ENCODE measurements around the gene ANKRD63.
A peak's percentile ranks its signal among the peaks of the same experiment; 100 is the strongest.

The ANKRD63 gene

DNA sequence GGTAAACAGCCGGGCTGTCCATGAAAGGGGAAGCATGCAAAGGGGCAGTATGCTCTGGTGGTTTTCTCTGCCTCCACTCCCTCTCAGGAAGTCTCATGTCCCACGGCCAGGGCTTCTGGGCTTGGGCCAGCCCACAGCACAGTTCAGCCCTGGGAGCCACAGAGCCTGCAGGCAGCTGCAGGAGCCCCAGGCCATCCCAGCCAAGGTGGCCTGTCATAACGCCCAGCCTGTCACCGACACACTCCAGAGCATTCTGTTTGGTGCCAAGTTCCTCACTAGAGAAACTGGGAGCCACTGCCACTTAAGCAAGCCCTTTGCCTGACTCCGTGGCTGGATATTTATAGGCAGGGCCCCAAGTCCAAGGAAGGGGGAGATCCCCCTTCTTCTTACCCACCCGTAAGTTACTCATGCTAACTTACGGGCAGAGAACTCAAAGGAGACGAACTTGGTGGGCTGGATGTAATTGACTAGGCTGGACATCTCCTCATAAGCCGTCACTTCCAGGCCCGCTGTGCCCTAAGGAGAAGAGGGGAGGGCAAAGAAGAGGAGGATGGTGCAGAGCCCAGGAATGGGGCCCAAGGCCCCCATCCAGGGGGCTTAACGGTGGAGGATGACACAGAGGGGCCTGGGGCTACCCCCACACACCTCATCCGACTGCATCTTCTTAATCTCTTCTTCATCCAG, 13.2 kb upstream of the ANKRD63 start:
- H3K36me3 ChIP-seq (ENCODE audit: low read depth): no peaks in the 10 kb centered on the region
- H3K9me3 ChIP-seq (ENCODE audit: severe bottlenecking): peaks cover 4% of the 10 kb centered on the region
- H3K27me3 ChIP-seq (ENCODE audit: insufficient read depth, poor library complexity, severe bottlenecking): no peaks in the 10 kb centered on the region
- no peak overlapping the region for H3K27ac ChIP-seq (ENCODE audit: poor library complexity, severe bottlenecking)
- H3K4me1 ChIP-seq (ENCODE audit: insufficient read depth, poor library complexity, severe bottlenecking): no peaks in the 10 kb centered on the region
- no peak overlapping the region for H3K4me3 ChIP-seq (ENCODE audit: severe bottlenecking)
- TF ChIP-seq, protein P1, sequence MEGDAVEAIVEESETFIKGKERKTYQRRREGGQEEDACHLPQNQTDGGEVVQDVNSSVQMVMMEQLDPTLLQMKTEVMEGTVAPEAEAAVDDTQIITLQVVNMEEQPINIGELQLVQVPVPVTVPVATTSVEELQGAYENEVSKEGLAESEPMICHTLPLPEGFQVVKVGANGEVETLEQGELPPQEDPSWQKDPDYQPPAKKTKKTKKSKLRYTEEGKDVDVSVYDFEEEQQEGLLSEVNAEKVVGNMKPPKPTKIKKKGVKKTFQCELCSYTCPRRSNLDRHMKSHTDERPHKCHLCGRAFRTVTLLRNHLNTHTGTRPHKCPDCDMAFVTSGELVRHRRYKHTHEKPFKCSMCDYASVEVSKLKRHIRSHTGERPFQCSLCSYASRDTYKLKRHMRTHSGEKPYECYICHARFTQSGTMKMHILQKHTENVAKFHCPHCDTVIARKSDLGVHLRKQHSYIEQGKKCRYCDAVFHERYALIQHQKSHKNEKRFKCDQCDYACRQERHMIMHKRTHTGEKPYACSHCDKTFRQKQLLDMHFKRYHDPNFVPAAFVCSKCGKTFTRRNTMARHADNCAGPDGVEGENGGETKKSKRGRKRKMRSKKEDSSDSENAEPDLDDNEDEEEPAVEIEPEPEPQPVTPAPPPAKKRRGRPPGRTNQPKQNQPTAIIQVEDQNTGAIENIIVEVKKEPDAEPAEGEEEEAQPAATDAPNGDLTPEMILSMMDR (IDR thresholded peaks at IDR 0.05; ENCODE audit: poor library complexity, severe bottlenecking): no peak
- ATAC-seq (ENCODE audit: low read depth) (no peak), DNase-seq (ENCODE audit: low spot score) (peak; percentile 65)

DNA sequence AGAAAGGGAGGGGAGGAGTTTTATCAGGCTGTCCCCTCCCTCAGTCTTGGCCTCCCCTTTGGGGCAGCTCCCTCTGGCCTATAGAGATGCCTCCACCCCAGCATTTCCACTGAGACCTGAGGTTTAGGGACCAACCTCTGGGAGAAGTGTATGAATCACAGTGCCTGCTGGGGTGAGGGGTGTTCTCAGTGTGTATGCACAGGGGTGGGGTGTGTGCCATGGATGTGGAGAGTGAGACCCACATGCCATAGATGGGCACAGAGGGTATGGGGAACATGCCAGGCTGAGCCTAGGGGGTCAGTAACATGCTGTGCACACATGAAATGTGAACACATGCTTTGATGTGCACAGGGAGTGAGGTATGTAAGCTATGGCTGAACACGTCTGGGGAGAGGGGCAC, 12.4 kb upstream of the ANKRD63 start:
- TF ChIP-seq, protein P1 (IDR thresholded peaks at IDR 0.05; ENCODE audit: poor library complexity, severe bottlenecking): no peak
- H3K9me3 ChIP-seq (ENCODE audit: severe bottlenecking): peaks cover 4% of the 10 kb centered on the region
- no peak overlapping the region for H3K27ac ChIP-seq (ENCODE audit: poor library complexity, severe bottlenecking)
- ATAC-seq (ENCODE audit: low read depth): no peak
- no peaks in the 10 kb centered on the region for H3K4me1 ChIP-seq (ENCODE audit: insufficient read depth, poor library complexity, severe bottlenecking)
- H3K4me3 ChIP-seq (ENCODE audit: severe bottlenecking): no peak overlapping the region
- H3K27me3 ChIP-seq (ENCODE audit: insufficient read depth, poor library complexity, severe bottlenecking): no peaks in the 10 kb centered on the region
- peak; percentile 62 for DNase-seq (ENCODE audit: low spot score)
- no peaks in the 10 kb centered on the region for H3K36me3 ChIP-seq (ENCODE audit: low read depth)

DNA sequence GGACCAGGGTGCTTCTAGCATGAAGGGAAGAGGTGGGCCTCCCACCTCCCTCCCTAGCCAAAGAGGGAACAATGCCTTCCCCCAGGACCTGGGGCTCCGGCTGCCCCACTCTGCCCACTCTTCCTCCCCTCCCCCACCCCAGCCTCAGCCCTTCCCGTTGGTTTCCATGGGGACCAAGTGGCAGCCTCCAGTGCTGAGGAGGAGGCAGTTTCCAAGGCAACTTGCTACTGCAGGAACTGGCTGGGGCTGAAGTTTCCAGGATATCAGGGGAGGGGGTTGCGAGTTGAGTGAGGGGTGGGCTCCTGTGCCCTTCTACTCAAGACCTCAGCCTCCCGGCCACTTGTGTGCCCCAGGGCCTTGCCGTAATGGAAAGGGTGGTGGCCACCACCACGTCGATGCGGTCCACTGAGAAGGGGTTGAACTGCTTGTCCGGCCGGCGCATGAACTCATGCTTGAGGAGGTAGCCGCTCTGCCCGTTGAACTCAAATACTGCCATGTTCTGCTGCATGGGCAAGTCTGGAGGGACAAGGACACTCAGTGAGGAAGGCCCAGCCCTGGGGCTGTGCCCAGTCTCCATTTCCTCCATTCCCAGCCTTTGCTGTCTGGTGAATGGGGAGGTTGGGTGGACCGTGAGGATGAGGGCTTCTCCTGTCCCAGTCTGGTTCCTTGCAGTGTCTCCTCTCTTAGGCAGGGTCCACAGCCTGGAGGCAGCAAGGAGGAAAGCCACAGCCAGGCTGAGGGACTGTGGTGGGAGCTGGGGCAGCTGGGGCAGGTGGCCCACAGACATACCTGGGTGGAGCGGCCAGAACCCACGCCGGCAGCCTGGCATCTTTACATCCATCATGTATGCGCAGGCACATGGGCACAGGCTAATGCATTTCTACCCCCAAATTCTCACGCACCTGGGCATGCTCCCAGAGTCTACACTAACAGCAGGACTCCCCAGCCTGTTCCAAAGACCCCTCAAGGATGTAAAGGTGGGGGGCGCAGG, 11.3 kb upstream of the ANKRD63 start:
- ATAC-seq (ENCODE audit: low read depth) (no peak), DNase-seq (ENCODE audit: low spot score) (no peak)
- TF ChIP-seq, protein P1 (IDR thresholded peaks at IDR 0.05; ENCODE audit: poor library complexity, severe bottlenecking): no peak
- Histone ChIP-seq H3K27me3 (ENCODE audit: insufficient read depth, poor library complexity, severe bottlenecking) (no peaks in the 10 kb centered on the region), H3K4me3 (ENCODE audit: severe bottlenecking) (no peak overlapping the region), H3K27ac (ENCODE audit: poor library complexity, severe bottlenecking) (no peak overlapping the region), H3K36me3 (ENCODE audit: low read depth) (no peaks in the 10 kb centered on the region), H3K9me3 (ENCODE audit: severe bottlenecking) (peaks cover under 1% of the 10 kb centered on the region), H3K4me1 (ENCODE audit: insufficient read depth, poor library complexity, severe bottlenecking) (no peaks in the 10 kb centered on the region)

DNA sequence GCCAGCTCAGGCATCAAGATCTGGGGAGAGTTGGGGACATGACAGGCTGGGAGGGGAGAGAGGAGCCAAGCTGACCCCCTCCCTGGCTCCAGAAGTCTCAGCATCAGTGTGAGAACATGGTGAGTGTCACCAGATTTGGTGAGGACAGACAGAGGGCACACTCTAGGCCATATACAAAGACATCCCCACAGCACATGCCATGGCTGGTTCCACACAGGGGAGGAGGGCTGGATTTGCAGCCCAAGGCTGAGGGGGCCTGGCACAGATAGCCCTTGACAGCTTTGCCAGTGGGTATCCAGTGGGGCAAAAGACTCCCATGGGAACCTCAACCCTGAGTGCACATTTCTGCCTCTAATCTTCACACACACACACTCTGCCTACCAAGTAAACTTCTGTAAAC, 10.1 kb upstream of the ANKRD63 start:
- H3K27ac ChIP-seq (ENCODE audit: poor library complexity, severe bottlenecking): no peak overlapping the region
- no peaks in the 10 kb centered on the region for H3K4me1 ChIP-seq (ENCODE audit: insufficient read depth, poor library complexity, severe bottlenecking)
- no peak for ATAC-seq (ENCODE audit: low read depth)
- H3K9me3 ChIP-seq (ENCODE audit: severe bottlenecking): no peaks in the 10 kb centered on the region
- TF ChIP-seq, protein P1 (IDR thresholded peaks at IDR 0.05; ENCODE audit: poor library complexity, severe bottlenecking): no peak
- H3K27me3 ChIP-seq (ENCODE audit: insufficient read depth, poor library complexity, severe bottlenecking): no peaks in the 10 kb centered on the region
- H3K36me3 ChIP-seq (ENCODE audit: low read depth): no peaks in the 10 kb centered on the region
- no peak overlapping the region for H3K4me3 ChIP-seq (ENCODE audit: severe bottlenecking)
- DNase-seq (ENCODE audit: low spot score): no peak
